B cell (primary cell): ENCODE data around the gene DSG2. TPM values are rescaled to one million over a fixed set of nuclear protein-coding genes. Genes with fewer than 3 reads are reported as not detected.

Experiments used
- ATAC-seq: fragments of 200-7000 bp; cut with Tn5 transposase; one replicate; pipeline ENCODE4 v1.10.0; 2021; ENCODE audit warnings: low read depth, mild to moderate bottlenecking, moderate number of reproducible peaks, moderate library complexity
- CTCF ChIA-PET: fragments of 350-600 bp; sonication (Branson Sonifier 250); formaldehyde crosslinking; loops from one replicate; lab custom pipeline; 2021; ENCODE audit warnings: antibody characterized with exemption, inconsistent platforms; lab: Charles Lee
- POLR2A ChIA-PET: fragments of 350-600 bp; sonication (Branson Sonifier 250); formaldehyde crosslinking; loops from one replicate; lab custom pipeline; 2021; ENCODE audit warnings: antibody characterized with exemption; lab: Charles Lee
- DNase-seq: peaks from one replicate; pipeline ENCODE4 v3.0.0; 2013
- H2AFZ ChIP-seq: 2 replicates; pipeline ENCODE4 v1.6.1; 2012; ENCODE audit warnings: mild to moderate bottlenecking, low read depth, low read length; ENCODE audit not compliant: insufficient read depth, poor library complexity, severe bottlenecking
- H3K27ac ChIP-seq, 2 donors: 1 replicate in 1 of 2; 2 replicates in 1 of 2; pipeline ENCODE4 v1.5.1; 2012 to 2013; ENCODE audit warnings: low read length in 2 of 2, mild to moderate bottlenecking in 2 of 2, moderate library complexity in 1 of 2
- H3K27me3 ChIP-seq, 4 experiments: fragments of 200-600 bp in 1 of 4; sonication (generic) in 1 of 4; replicated peaks in 1 of 4; 1 replicate in 2 of 4; 2 replicates in 2 of 4; pipeline versions ENCODE4 v1.6.1 to v1.7.0; 2013 to 2016; ENCODE audit warnings: low read length in 3 of 4, mild to moderate bottlenecking in 2 of 4, mixed read lengths in 1 of 4, moderate library complexity in 1 of 4; ENCODE audit not compliant: insufficient read depth in 4 of 4, control insufficient read depth in 3 of 4; ENCODE audit errors: control extremely low read depth in 1 of 4
- H3K36me3 ChIP-seq, 2 experiments: replicated peaks in 1 of 2; 1 replicate in 1 of 2; 2 replicates in 1 of 2; pipeline versions ENCODE4 v1.6.1 to v1.7.1; 2013; ENCODE audit warnings: low read length in 1 of 2; ENCODE audit not compliant: insufficient read depth in 2 of 2, control insufficient read depth in 1 of 2; ENCODE audit errors: control extremely low read depth in 1 of 2, extremely low read depth in 1 of 2
- H3K4me1 ChIP-seq, 2 donors: fragments of 200-600 bp in 1 of 2; sonication (generic) in 1 of 2; 1 replicate in 1 of 2; 2 replicates in 1 of 2; pipeline versions ENCODE4 v1.5.1 to v1.6.1; 2013 to 2017; ENCODE audit warnings: low read length in 2 of 2; ENCODE audit not compliant: control insufficient read depth in 2 of 2, insufficient read depth in 2 of 2
- H3K4me2 ChIP-seq: replicated peaks from 2 replicates; pipeline ENCODE3; 2012; ENCODE audit warnings: mild to moderate bottlenecking, low read depth, low read length; ENCODE audit not compliant: poor library complexity, severe bottlenecking
- H3K4me3 ChIP-seq, 5 experiments: fragments of 200-600 bp in 1 of 5; sonication (generic) in 1 of 5; 1 replicate in 3 of 5; 2 replicates in 2 of 5; pipeline versions ENCODE4 v1.5.1 to v1.7.0; 2011 to 2016; ENCODE audit warnings: low read length in 4 of 5, mild to moderate bottlenecking in 4 of 5, low read depth in 2 of 5, control low read depth in 1 of 5, moderate library complexity in 1 of 5; ENCODE audit not compliant: insufficient read depth in 1 of 5; ENCODE audit errors: control extremely low read depth in 1 of 5, extremely low read depth in 1 of 5
- H3K79me2 ChIP-seq: fragments of 200-600 bp; sonication (generic); one replicate; pipeline ENCODE4 v1.6.0; 2016; ENCODE audit warnings: low read length; ENCODE audit not compliant: control insufficient read depth, insufficient read depth
- H3K9ac ChIP-seq: fragments of 200-600 bp; sonication (generic); 2 replicates; pipeline ENCODE4 v1.6.1; 2017; ENCODE audit warnings: mild to moderate bottlenecking, low read length, moderate library complexity
- H3K9me3 ChIP-seq, 3 donors: one replicate each; pipeline versions ENCODE4 v1.6.1 to v1.7.1; 2013; ENCODE audit warnings: low read length in 2 of 3; ENCODE audit not compliant: control insufficient read depth in 2 of 3, insufficient read depth in 1 of 3; ENCODE audit errors: control extremely low read depth in 1 of 3
- H4K20me1 ChIP-seq: 2 replicates; pipeline ENCODE4 v1.6.0; 2012; ENCODE audit warnings: mild to moderate bottlenecking, low read length; ENCODE audit not compliant: insufficient read depth, control insufficient read depth, poor library complexity, severe bottlenecking
- H3K27ac Mint-ChIP-seq: one replicate; pipeline ENCODE4 v1.8.0; 2021; ENCODE audit warnings: mixed read lengths
- H3K27me3 Mint-ChIP-seq: one replicate; pipeline ENCODE4 v1.8.0; 2021; ENCODE audit warnings: mixed read lengths
- H3K4me1 Mint-ChIP-seq: one replicate; pipeline ENCODE4 v1.8.0; 2021; ENCODE audit warnings: mixed read lengths
- H3K4me3 Mint-ChIP-seq: one replicate; pipeline ENCODE4 v1.8.0; 2021; ENCODE audit warnings: mixed read lengths
- H3K9me3 Mint-ChIP-seq: one replicate; pipeline ENCODE4 v1.8.0; 2022; ENCODE audit warnings: mixed read lengths; ENCODE audit not compliant: insufficient read depth
- EZH2 ChIP-seq: IDR thresholded peaks from 2 replicates; pipeline ENCODE4 v1.6.1; 2012; ENCODE audit warnings: borderline replicate concordance, low read depth, mild to moderate bottlenecking, moderate library complexity, low read length; ENCODE audit not compliant: insufficient read depth, poor library complexity, severe bottlenecking
- WGBS: methylation state at CpG from one replicate; pipeline ENCODE4 v1.1.5; 2013; ENCODE audit warnings: missing lambda C conversion rate; ENCODE audit not compliant: insufficient coverage; 5-methylcytosine and 5-hydroxymethylcytosine counted together
- intact Hi-C: fragments of 100-400 bp; cut with micrococcal nuclease; formaldehyde crosslinking; loops from one replicate; pipeline ENCODE4 v1.10.0; 2022
- polyA plus RNA-seq: library from polyadenylated mRNA; depleted of rRNA; stranded (reverse); fragments of >200 nt; gene quantifications from 2 replicates; pipeline ENCODE4 v1.2.3, GENCODE V29; 2012
- total RNA-seq, 2 donors: library from RNA; stranded (reverse); fragments of 120-200 nt in 1 of 2; gene quantifications; 1 replicate in 1 of 2; 2 replicates in 1 of 2; pipeline versions ENCODE4 v1.2.3 to v1.2.4, GENCODE V29; 2013 to 2022
- TF ChIP-seq, protein P1 (sequence below): fragments of 200-600 bp; IDR thresholded peaks from one replicate; pipeline ENCODE4 v1.8.0; 2022; ENCODE audit warnings: antibody characterized with exemption, mild to moderate bottlenecking

The DSG2 gene
- total and polyA plus RNA-seq, 2 donors (not counting 1 experiment from before 2014, with no cell fraction given): not detected

DNA sequence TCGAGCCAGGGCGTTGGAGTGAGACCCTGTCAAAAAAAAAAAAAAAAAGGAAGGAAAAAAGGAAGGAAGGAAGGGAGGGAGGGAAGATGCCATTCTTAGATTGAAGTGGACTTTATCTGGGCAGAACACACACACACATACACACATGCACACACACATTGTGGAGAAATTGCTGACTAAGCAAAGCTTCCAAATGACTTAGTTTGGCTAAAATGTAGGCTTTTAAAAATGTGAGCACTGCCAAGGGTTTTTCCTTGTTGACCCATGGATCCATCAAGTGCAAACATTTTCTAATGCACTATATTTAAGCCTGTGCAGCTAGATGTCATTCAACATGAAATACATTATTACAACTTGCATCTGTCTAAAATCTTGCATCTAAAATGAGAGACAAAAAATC lies 93.1 kb downstream of the DSG2 start:
- WGBS: 80% methylated on average over 2 of the region's 2 CpGs

GRCh38 chr18:31591628-31592027 lies 93.7 kb downstream of the DSG2 start, which contains the start of gene TTR:
Gene TTR (plus strand): TSS chr18:31591877. CDS start chr18:31591903, 26 bp downstream.
- Mint-ChIP-seq H3K4me3 (no peak within 1 kb of the TSS), H3K27ac (no peak within 1 kb of the TSS), H3K9me3 (no peaks in the 10 kb centered on the region), H3K27me3 (no peaks in the 10 kb centered on the region), H3K4me1 (no peaks in the 10 kb centered on the region)
- Histone ChIP-seq H3K4me2 (no peak within 1 kb of the TSS), H2AFZ (no peak within 1 kb of the TSS), H3K4me1 (no peaks in the 10 kb centered on the region), H3K27me3 (no peaks in the 10 kb centered on the region), H4K20me1 (no peaks in the 10 kb centered on the region), H3K36me3 (no peaks in the 10 kb centered on the region), H3K27ac (no peak within 1 kb of the TSS), H3K4me3 (no peak within 1 kb of the TSS), H3K9ac (no peak within 1 kb of the TSS), H3K79me2 (no peaks in the 10 kb centered on the region), H3K9me3 (no peaks in the 10 kb centered on the region)
- ChIA-PET POLR2A (no interaction called here), CTCF (no interaction called here)
- intact Hi-C loops: no loop called here
- no peak for TF ChIP-seq EZH2
- TF ChIP-seq, protein P1, sequence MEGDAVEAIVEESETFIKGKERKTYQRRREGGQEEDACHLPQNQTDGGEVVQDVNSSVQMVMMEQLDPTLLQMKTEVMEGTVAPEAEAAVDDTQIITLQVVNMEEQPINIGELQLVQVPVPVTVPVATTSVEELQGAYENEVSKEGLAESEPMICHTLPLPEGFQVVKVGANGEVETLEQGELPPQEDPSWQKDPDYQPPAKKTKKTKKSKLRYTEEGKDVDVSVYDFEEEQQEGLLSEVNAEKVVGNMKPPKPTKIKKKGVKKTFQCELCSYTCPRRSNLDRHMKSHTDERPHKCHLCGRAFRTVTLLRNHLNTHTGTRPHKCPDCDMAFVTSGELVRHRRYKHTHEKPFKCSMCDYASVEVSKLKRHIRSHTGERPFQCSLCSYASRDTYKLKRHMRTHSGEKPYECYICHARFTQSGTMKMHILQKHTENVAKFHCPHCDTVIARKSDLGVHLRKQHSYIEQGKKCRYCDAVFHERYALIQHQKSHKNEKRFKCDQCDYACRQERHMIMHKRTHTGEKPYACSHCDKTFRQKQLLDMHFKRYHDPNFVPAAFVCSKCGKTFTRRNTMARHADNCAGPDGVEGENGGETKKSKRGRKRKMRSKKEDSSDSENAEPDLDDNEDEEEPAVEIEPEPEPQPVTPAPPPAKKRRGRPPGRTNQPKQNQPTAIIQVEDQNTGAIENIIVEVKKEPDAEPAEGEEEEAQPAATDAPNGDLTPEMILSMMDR: no peak
- no peak for ATAC-seq
- no peak for DNase-seq
- 100% methylated on average over 3 of the region's 5 CpGs for WGBS

More for the DNA sequence above, 93.1 kb downstream of the DSG2 start:
- Mint-ChIP-seq H3K4me3 (no peak overlapping the region), H3K27ac (no peak overlapping the region), H3K4me1 (no peaks in the 10 kb centered on the region), H3K27me3 (no peaks in the 10 kb centered on the region), H3K9me3 (no peaks in the 10 kb centered on the region)
- intact Hi-C loops: no loop called here
- no peaks in the 10 kb centered on the region for H3K9me3 ChIP-seq
- H3K4me1 ChIP-seq: no peaks in the 10 kb centered on the region
- no peak overlapping the region for H3K4me3 ChIP-seq
- H3K4me2 ChIP-seq: no peak overlapping the region
- ChIA-PET POLR2A (no interaction called here), CTCF (no interaction called here)
- DNase-seq (no peak), ATAC-seq (no peak)
- H3K27ac ChIP-seq: no peak overlapping the region
- no peaks in the 10 kb centered on the region for H3K36me3 ChIP-seq
- no peak overlapping the region for H2AFZ ChIP-seq
- no peaks in the 10 kb centered on the region for H3K27me3 ChIP-seq
- no peaks in the 10 kb centered on the region for H3K79me2 ChIP-seq
- no peak for TF ChIP-seq EZH2
- TF ChIP-seq, protein P1: no peak
- no peak overlapping the region for H3K9ac ChIP-seq
- H4K20me1 ChIP-seq: no peaks in the 10 kb centered on the region
